ENCODE data around the gene SIAH3.

Gene SIAH3

DNA sequence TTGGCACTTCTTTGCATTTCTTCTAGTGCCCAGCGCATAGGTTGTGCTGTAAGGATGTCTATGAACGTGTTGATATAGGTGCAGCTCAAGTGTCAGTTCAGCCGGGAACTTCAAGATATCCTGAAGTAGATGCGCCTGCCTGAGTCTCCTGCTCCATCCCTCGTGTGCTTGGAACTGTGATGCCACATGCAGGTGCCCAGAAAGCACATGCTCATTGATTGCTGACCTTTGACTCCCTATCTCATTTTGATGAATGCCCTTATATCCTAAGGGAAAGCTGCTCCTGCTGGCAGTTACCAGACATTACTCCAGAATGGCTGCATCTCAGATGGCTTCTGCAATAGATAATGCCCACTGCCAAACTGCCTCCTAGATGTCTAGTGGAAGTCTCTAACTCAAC, 108.6 kb downstream of the SIAH3 start:
- DNase-seq (ENCODE audit: low read depth in 2 of 2) = no peak

DNA sequence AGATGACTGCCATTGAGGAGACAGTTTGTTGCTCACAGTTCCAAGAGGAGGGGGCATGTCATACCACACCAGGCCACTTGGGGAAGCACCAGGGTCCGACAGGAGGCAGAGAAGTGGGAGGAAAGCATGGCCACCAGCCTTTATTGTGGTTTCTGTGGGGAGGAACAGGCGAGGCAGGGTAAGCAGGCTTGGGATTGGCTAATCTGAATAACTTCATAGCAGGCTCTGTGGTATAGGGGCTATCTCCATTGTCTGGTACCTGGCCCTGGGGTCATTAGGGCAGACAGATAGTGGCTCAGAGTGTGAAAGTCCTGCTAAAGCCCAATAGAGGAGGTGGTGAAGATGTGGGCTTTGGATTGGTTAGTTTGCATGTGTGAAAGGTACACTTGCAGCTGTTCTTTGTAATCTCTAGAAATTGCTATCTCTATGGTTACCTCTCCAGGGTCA, 114.0 kb downstream of the SIAH3 start:
- DNase-seq (ENCODE audit: low read depth in 2 of 2) = no peak

GRCh38 chr13:45733361-45733760, 118.2 kb downstream of the SIAH3 start:
- no peak for DNase-seq (ENCODE audit: low read depth in 2 of 2)

DNA sequence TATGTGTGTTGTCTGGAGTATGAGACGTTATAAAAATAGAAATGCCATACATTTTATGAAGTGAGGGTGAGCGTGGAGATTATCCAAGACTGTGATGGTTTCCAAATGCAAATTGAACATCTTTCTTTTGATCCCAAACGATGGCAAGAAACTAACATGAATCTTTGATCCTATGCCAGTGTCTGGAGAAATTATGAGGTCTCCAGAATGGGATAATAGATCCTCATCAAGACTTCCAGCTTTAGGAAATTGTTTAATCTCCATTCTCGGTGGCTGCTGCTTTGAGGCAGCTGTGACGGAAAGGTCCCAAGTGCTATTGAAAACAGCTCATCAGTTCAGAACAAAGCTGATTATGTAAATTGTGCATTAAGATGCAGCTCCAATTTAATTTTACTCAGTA, 118.6 kb downstream of the SIAH3 start:
- no peak for DNase-seq (ENCODE audit: low read depth in 2 of 2)

- no peak for DNase-seq (ENCODE audit: low read depth in 2 of 2)
These were observed 120.1 kb downstream of the SIAH3 start for GRCh38 chr13:45731455-45731854.

DNA sequence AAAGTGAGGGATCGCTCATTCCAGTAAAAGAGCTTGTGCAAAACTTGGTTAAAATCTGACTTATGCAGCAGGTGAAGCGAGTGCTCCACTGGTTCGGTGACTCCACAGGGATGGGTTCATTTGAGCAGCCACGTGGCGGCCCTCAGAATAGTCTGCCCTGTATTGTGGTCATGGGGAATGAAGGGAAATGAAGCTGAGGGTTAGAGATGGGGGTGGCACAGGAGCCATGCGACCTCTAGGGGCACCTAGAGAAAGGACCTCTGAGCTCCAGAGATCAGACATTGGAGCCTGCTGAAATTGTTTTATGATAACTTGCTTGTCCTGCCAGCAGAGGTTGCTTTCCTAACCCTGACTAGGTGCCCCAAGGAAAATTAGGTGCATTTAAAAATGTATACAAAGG, 122.8 kb downstream of the SIAH3 start:
- no peak for DNase-seq (ENCODE audit: low read depth in 2 of 2)

All from stimulated activated CD4-positive, alpha-beta T cell treated with anti-CD3 and anti-CD28 coated beads, Interleukin-1b, Interleukin-23, amount 100 ng/mL, for 1 hour (primary cell).